ENCODE data around the gene SHISAL1. TPM values are rescaled to one million over a fixed set of nuclear protein-coding genes. Genes with fewer than 3 reads are reported as not detected.

The SHISAL1 gene
- total RNA-seq, 1 donor from 2014 or later: 7.6 TPM

GRCh38 chr22:44270556-44270880 is 42.2 kb downstream of the SHISAL1 start:
- intact Hi-C loops (cut with DNase I): no loop called here
- Histone ChIP-seq H3K4me3 (no peak overlapping the region), H3K27ac (no peak overlapping the region), H3K36me3 (no peaks in the 10 kb centered on the region), H3K9me3 (no peaks in the 10 kb centered on the region), H3K27me3 (no peaks in the 10 kb centered on the region), H3K4me1 (peaks cover 9% of the 10 kb centered on the region)
- DNase-seq (ENCODE audit: extremely low spot score in 2 of 2): no peak
- no peak for TF ChIP-seq POLR2AphosphoS5 (IDR thresholded peaks at IDR 0.05; ENCODE audit: insufficient read depth in 1 of 2, low read depth in 1 of 2)
- no peak for TF ChIP-seq POLR2A (IDR thresholded peaks at IDR 0.05)
- no peak for TF ChIP-seq CTCF (IDR thresholded peaks at IDR 0.05)

- no peaks in the 10 kb centered on the region for H3K9me3 ChIP-seq
- intact Hi-C loops (cut with DNase I): no loop called here
- no peak overlapping the region for H3K27ac ChIP-seq
- DNase-seq (ENCODE audit: extremely low spot score in 2 of 2): no peak
- TF ChIP-seq POLR2A (IDR thresholded peaks at IDR 0.05): no peak
- TF ChIP-seq CTCF (IDR thresholded peaks at IDR 0.05): no peak
- no peak for TF ChIP-seq POLR2AphosphoS5 (IDR thresholded peaks at IDR 0.05; ENCODE audit: insufficient read depth in 1 of 2, low read depth in 1 of 2)
- H3K36me3 ChIP-seq: no peaks in the 10 kb centered on the region
- H3K27me3 ChIP-seq: no peaks in the 10 kb centered on the region
- H3K4me1 ChIP-seq: peaks cover 9% of the 10 kb centered on the region
- no peak overlapping the region for H3K4me3 ChIP-seq
Measured at GRCh38 chr22:44269757-44270555, 42.8 kb downstream of the SHISAL1 start.

GRCh38 chr22:44269117-44269498 is 43.6 kb downstream of the SHISAL1 start:
- DNase-seq (ENCODE audit: extremely low spot score in 2 of 2): no peak
- H3K4me3 ChIP-seq: no peak overlapping the region
- TF ChIP-seq CTCF (IDR thresholded peaks at IDR 0.05) (no peak), POLR2A (IDR thresholded peaks at IDR 0.05) (no peak), POLR2AphosphoS5 (IDR thresholded peaks at IDR 0.05; ENCODE audit: insufficient read depth in 1 of 2, low read depth in 1 of 2) (no peak)
- intact Hi-C loops (cut with DNase I): no loop called here
- no peaks in the 10 kb centered on the region for H3K9me3 ChIP-seq
- no peak overlapping the region for H3K27ac ChIP-seq
- no peaks in the 10 kb centered on the region for H3K27me3 ChIP-seq
- no peaks in the 10 kb centered on the region for H3K36me3 ChIP-seq
- peaks cover 9% of the 10 kb centered on the region for H3K4me1 ChIP-seq

GRCh38 chr22:44268431-44269116 is 44.2 kb downstream of the SHISAL1 start:
- intact Hi-C loops (cut with DNase I): no loop called here
- H3K4me3 ChIP-seq: no peak overlapping the region
- TF ChIP-seq CTCF (IDR thresholded peaks at IDR 0.05) (no peak), POLR2A (IDR thresholded peaks at IDR 0.05) (no peak), POLR2AphosphoS5 (IDR thresholded peaks at IDR 0.05; ENCODE audit: insufficient read depth in 1 of 2, low read depth in 1 of 2) (no peak)
- H3K27me3 ChIP-seq: no peaks in the 10 kb centered on the region
- no peaks in the 10 kb centered on the region for H3K9me3 ChIP-seq
- no peaks in the 10 kb centered on the region for H3K36me3 ChIP-seq
- no peak for DNase-seq (ENCODE audit: extremely low spot score in 2 of 2)
- no peak overlapping the region for H3K27ac ChIP-seq
- H3K4me1 ChIP-seq: peaks cover 9% of the 10 kb centered on the region

GRCh38 chr22:44267856-44268255 is 44.9 kb downstream of the SHISAL1 start:
- Histone ChIP-seq H3K36me3 (no peaks in the 10 kb centered on the region), H3K27me3 (no peaks in the 10 kb centered on the region), H3K4me1 (peaks cover 7% of the 10 kb centered on the region), H3K27ac (no peak overlapping the region), H3K9me3 (no peaks in the 10 kb centered on the region), H3K4me3 (no peak overlapping the region)
- no peak for TF ChIP-seq CTCF (IDR thresholded peaks at IDR 0.05)
- TF ChIP-seq POLR2A (IDR thresholded peaks at IDR 0.05): no peak
- TF ChIP-seq POLR2AphosphoS5 (IDR thresholded peaks at IDR 0.05; ENCODE audit: insufficient read depth in 1 of 2, low read depth in 1 of 2): no peak
- intact Hi-C loops (cut with DNase I): no loop called here
- no peak for DNase-seq (ENCODE audit: extremely low spot score in 2 of 2)
